Fibroblast of peridontal ligament (primary cell): Measurements from ENCODE around the gene DIPK1B.
A peak's percentile ranks its signal among the peaks of the same experiment; 100 is the strongest.
"Not testable (repeated sequence)": the region's sequence is repeated elsewhere in the genome, so short reads cannot be mapped to it uniquely, and the experiment has no call there.

Experiments used
- DNase-seq: peaks from one replicate; pipeline ENCODE4 v3.0.0-alpha.2; 2010; ENCODE audit errors: extremely low read depth

Gene DIPK1B

GRCh38 chr9:136754059-136754572, 41.7 kb downstream of the DIPK1B start:
- DNase-seq, result no peak

DNA sequence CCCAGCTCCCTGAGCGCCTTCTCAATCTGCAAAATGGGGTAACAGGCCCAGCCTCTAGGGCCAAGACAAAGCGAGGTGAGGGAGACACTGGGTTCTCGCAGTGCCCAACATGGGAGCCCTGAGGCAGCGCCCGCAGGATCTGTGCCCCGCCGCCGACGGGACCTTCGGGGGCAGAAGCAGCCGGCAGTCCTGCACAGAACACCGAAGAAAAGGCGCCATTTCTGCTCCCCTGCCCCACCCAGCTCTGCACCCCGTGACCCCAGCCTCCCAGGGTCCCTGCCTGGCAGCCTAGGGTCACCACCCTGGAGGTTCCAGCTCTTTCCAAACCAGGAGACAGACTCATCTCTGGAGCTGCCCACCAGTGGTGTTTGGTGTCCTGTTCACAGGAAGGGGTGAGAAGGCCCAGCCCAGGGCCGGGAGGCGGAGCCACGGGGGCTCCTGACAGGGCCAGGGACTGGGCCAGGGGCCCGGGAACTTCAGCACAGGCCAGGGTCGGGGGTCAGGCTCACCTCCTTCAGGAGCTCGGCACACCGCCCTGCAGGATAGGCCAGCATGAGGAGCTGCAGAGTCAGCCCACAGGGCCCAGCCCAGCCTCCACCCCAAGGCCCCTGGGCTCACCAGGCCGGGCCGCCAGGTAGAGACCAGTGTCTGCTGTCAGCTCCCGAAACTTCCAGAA, 42.4 kb downstream of the DIPK1B start:
- no peak for DNase-seq

GRCh38 chr9:136755302-136756133, 43.1 kb downstream of the DIPK1B start:
- not testable (repeated sequence) for DNase-seq

GRCh38 chr9:136756134-136756438, 43.7 kb downstream of the DIPK1B start:
- no peak for DNase-seq

GRCh38 chr9:136756836-136757235, 44.5 kb downstream of the DIPK1B start:
- DNase-seq, result no peak

DNA sequence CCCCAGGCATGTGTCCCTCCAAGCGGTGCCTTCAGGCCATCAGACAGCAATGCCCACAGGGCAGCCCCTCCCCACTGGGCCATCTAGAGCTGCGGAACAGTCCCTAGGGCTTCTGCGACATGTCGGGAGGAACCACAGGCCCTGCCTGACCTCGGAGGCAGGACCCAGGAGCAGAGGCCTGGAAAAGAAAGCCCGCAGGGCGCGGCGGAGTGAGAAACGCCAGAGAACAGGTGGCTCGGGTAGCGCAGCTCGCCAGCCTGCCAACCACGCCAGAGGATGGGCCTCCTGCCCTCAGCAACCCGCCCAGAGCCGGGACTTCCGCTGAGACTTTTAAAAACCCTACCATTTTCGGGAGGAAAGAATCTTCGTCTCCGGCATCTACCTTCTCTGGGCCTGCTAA, 45.0 kb downstream of the DIPK1B start:
- DNase-seq, result no peak

- DNase-seq, result no peak
These were observed 45.4 kb downstream of the DIPK1B start for GRCh38 chr9:136757751-136758140.

DNA sequence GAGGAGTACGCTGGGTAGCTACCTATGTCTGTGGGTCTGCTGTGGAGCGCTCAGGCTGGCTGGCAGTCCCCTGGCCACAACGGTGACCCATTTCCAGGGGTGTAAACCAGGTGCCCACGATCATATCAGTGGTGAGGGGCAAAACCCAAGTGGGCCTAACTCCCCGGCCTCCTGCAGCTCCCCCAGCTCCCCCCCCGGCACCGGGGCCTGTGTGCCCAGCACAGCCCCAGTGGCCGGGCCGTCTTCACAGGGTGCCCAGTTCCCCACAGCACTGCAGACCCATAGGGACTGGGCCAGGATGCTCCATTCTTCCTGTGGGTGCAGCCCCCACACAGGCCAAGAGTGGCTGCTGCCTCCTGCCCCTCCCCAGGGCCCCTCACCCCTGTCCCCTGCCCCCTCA, 46.6 kb downstream of the DIPK1B start:
- no peak for DNase-seq

GRCh38 chr9:136759436-136760325, 47.3 kb downstream of the DIPK1B start:
- no peak for DNase-seq

GRCh38 chr9:136760424-136760823, 48.1 kb downstream of the DIPK1B start:
- no peak for DNase-seq

DNA sequence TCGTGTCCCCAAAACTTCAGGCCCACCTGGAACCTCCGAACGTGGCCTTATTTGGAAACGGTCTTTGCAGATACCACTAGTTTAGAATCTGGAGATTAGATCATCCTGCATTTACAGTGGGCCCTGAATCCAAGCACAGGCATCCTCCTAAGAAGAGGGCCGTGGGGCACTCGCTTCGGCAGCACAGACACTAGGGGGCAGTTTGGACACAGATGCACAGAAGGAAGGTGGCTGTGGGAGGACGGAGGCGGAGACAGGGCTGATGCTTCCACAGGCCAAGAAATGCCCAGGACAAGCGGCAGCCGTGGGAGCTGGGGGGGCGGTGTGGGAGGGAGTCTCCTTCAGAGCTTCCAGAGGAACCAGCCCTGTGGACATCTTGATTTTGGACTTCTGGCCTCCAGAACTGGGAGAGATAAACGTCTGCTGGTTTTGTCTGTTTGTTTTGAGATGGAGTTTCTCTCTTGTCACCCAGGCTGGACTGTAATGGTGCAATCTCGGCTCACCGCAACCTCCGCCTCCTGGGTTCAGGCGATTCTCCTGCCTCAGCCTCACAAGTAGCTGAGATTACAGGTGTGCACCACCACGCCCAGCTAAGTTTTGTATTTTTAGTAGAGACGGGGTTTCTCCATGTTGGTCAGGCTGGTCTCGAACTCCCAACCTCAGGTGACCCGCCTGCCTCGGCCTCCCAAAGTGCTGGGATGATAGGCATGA, 48.6 kb downstream of the DIPK1B start:
- peak; percentile 63 for DNase-seq

- DNase-seq, result no peak
These were observed 49.2 kb downstream of the DIPK1B start for GRCh38 chr9:136761545-136761981.

DNA sequence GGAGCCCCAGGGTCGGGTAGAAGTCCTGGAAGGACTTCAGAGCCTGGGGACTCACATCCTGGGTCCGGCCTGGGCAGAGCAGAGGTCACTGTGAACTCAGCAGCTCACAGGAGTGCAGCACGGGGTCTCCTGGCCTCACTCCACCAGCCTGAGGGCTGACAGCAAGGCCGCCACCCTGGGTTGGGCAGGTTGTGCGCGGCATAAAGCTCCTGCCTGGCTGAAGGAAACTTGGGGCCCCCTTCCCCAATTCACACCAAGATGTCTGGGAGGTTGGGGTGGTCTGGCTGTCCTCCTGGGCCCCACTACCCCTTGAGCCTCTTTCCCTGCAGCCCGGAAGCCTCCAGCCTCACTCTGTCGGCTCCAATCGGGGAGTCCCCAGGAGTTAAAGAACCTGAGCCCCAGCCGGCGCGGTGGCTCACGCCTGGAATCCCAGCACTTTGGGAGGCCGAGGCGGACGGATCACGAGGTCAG, 49.9 kb downstream of the DIPK1B start:
- no peak for DNase-seq

DNA sequence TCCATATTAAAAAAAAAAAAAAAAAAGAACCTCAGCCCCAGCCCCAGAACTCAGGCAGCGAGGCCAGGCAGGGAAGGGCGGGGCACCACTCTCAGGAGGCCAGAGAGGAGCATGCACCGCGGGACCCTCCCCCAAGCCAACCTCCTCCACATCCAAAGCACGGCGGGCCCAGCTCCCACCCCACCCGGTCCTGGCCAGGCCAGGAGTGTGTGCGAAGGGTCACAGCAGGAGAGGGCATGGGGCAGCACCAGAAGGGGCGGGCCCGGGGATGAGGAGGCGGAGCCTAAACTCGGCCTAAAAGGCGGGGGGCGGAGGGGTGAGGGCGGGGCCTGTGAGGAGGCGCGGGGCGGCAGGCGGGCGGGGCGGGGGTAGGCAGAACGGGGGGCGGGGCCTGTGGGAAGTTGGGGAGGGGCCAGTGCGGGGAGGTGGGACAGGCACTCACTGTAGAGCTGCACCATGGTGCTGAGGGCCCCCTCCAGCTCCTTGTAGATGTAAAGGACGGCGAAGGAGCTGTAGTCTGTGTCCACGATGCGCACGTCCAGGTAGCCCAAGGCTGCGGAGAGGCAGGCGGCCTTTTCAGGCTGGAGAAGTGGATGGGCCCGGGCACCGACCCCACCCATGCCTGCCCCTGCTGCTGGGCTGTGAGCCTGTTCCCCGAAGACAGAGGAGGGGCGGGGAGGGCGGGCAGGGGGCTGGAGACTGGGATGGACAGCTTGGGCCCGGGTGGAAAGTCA, 50.7 kb downstream of the DIPK1B start:
- DNase-seq, result no peak

GRCh38 chr9:136763649-136764035, 51.3 kb downstream of the DIPK1B start:
- no peak for DNase-seq

DNA sequence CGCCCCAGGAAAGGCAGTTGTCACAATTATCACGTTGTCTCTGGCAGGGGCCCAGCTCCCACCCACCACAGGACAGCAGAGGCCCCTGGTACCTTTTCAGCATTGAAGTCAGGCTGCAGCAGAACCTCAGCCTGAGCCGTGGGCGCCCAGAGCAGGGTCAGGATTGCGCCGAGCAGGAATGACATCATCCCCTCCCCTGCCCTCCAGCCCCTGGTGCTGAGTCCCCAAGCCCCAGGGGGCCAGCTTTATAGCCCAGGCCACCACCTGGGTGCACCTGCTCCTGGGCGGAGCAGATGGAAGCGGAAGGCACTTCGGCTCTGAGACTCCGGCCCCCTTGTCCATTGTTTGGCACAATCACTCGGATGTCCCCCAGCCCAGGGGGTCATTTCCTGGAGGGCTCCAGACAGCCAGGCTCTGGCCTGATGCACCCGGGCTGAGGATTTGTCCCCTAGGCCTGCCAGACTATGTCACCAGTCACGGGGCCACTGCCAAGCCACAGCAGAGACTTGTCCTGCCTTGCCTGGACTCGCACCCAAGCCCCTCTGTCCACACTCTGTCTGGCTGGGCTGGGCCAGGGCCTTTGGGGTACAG, 52.0 kb downstream of the DIPK1B start, which contains the start of gene LCN15:
TSS of gene LCN15 (minus strand) at position 218 of the 591 bp plus-strand sequence. CDS start at position 188, 30 bp downstream.
- DNase-seq, result no peak

- no peak for DNase-seq
These were observed 52.7 kb downstream of the DIPK1B start for GRCh38 chr9:136765041-136765440.

DNA sequence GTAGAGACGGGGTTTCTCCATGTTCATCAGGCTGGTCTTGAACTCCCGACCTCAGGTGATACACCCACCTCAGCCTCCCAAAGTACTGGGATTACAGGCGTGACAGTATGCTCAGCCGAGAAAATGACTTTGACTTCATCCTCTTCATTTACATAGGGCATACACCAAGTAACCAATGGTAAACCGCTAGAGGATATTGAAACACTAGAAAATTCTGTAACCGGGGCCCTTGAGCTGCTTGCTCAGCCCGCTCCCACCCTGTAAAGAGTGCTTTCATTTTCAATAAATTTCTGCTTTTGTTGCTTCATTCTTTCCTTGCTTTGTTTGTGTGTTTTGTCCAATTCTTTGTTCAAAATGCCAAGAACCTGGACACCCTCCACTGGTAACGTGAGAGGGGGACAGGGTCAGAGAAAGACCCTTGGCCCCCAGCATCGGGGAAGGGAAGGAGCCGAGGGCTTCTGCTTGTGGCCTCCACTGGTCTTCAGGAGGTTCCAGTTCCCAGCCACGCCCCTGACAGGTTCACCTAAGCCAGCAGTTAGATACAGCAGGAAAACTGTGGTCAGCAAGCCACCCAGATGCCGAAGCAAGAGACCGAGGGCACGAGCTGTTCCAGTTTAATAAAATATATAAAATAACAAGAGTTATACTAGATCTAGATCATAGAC, 53.5 kb downstream of the DIPK1B start:
- DNase-seq, result not testable (repeated sequence)

GRCh38 chr9:136766410-136767120, 54.2 kb downstream of the DIPK1B start:
- peak; percentile 23 for DNase-seq
